Endothelial cell of umbilical vein (primary cell): ENCODE results near the gene STH. TPM values are rescaled to one million over a fixed set of nuclear protein-coding genes. Genes with fewer than 3 reads are reported as not detected.

ENCODE experiments used
- BruUV-seq: library from RNA; stranded (reverse); fragments of 400-500 nt; replicated peaks from 2 replicates; lab custom pipeline; 2021; lab: Mats Ljungman, UMichigan
- CTCF ChIA-PET: fragments of 300-600, 350-600 bp; sonication (Branson Sonifier 250); formaldehyde crosslinking; loops from one replicate; lab custom pipeline; 2021; ENCODE audit warnings: antibody characterized with exemption, inconsistent platforms; lab: Charles Lee
- POLR2A ChIA-PET: fragments of 300-600, 350-600 bp; sonication (Branson Sonifier 250); formaldehyde crosslinking; loops from one replicate; lab custom pipeline; 2021; ENCODE audit warnings: antibody characterized with exemption, inconsistent platforms; lab: Charles Lee
- DNase-seq: peaks from one replicate; pipeline ENCODE4 v3.0.0-alpha.2; 2011; ENCODE audit warnings: low read depth, low spot score
- FAIRE-seq: peaks from 2 replicates; lab custom pipeline; 2011; peaks lifted over from hg19 to GRCh38; lab: Jason Lieb, UNC
- H2AFZ ChIP-seq: 2 replicates; pipeline ENCODE4 v1.6.0; 2012; ENCODE audit warnings: low read depth, low read length, control low read depth, inconsistent platforms
- H3K27ac ChIP-seq: 2 replicates; pipeline ENCODE4 v1.5.1; 2011; ENCODE audit warnings: low read depth, mild to moderate bottlenecking, control low read depth, low read length, moderate library complexity; ENCODE audit not compliant: insufficient read depth
- H3K27me3 ChIP-seq, 2 experiments: 2 replicates each; pipeline versions ENCODE4 v1.6.0 to v1.6.1; 2011; ENCODE audit warnings: low read length in 2 of 2, mixed read lengths in 1 of 2; ENCODE audit not compliant: control insufficient read depth in 2 of 2, insufficient read depth in 2 of 2
- H3K36me3 ChIP-seq, 2 experiments: 2 replicates in 1 of 2; 3 replicates in 1 of 2; pipeline ENCODE4 v1.5.1; 2011; ENCODE audit warnings: low read length in 2 of 2, mild to moderate bottlenecking in 1 of 2, moderate library complexity in 1 of 2; ENCODE audit not compliant: control insufficient read depth in 2 of 2, insufficient read depth in 2 of 2; ENCODE audit errors: extremely low read depth in 1 of 2
- H3K4me1 ChIP-seq: 3 replicates; pipeline ENCODE4 v1.5.1; 2011; ENCODE audit warnings: mild to moderate bottlenecking, low read length; ENCODE audit not compliant: control insufficient read depth, insufficient read depth; ENCODE audit errors: extremely low read depth
- H3K4me2 ChIP-seq: 2 replicates; pipeline ENCODE4 v1.6.1; 2011; ENCODE audit warnings: low read length, control low read depth, mixed read lengths; ENCODE audit not compliant: insufficient read depth
- H3K4me3 ChIP-seq, 3 experiments: fragments of 200-600 bp in 1 of 3; sonication (generic), shearing (Covaris generic) in 1 of 3; replicated peaks in 1 of 3; 2 replicates each; pipeline ENCODE4 v1.5.1; 2011 to 2016; ENCODE audit warnings: control low read depth in 3 of 3, low read length in 3 of 3, mild to moderate bottlenecking in 2 of 3, inconsistent platforms in 1 of 3, low read depth in 1 of 3, moderate library complexity in 1 of 3; ENCODE audit not compliant: insufficient read depth in 1 of 3
- H3K79me2 ChIP-seq: 2 replicates; pipeline ENCODE4 v1.6.0; 2012; ENCODE audit warnings: low read length, inconsistent platforms; ENCODE audit not compliant: control insufficient read depth, insufficient read depth
- H3K9ac ChIP-seq: replicated peaks from 2 replicates; pipeline ENCODE3; 2011; ENCODE audit warnings: low read length, control low read depth; ENCODE audit not compliant: insufficient read depth; ENCODE audit errors: extremely low read depth
- H3K9me1 ChIP-seq: replicated peaks from 3 replicates; pipeline ENCODE4 v1.6.0; 2011; ENCODE audit warnings: mild to moderate bottlenecking, low read length; ENCODE audit not compliant: control insufficient read depth, insufficient read depth; ENCODE audit errors: extremely low read depth
- H3K9me3 ChIP-seq: replicated peaks from 2 replicates; pipeline ENCODE4 v1.5.1; 2012; ENCODE audit warnings: low read length, inconsistent platforms; ENCODE audit not compliant: control insufficient read depth, insufficient read depth
- H4K20me1 ChIP-seq: replicated peaks from 2 replicates; pipeline ENCODE3; 2011; ENCODE audit warnings: mild to moderate bottlenecking, low read length; ENCODE audit not compliant: control insufficient read depth, insufficient read depth; ENCODE audit errors: extremely low read depth
- CTCF ChIP-seq, 2 donors: IDR thresholded peaks; 1 replicate in 1 of 2; 2 replicates in 1 of 2; pipeline ENCODE4 v1.5.1; 2011; ENCODE audit warnings: low read length in 2 of 2, mild to moderate bottlenecking in 2 of 2, moderate library complexity in 2 of 2, control low read depth in 1 of 2, inconsistent platforms in 1 of 2, low read depth in 1 of 2; ENCODE audit not compliant: insufficient read depth in 1 of 2; ENCODE audit errors: extremely low read depth in 1 of 2
- EZH2 ChIP-seq: IDR thresholded peaks from 2 replicates; pipeline ENCODE4 v1.6.1; 2012; ENCODE audit warnings: borderline replicate concordance, low read depth, mild to moderate bottlenecking, moderate library complexity, low read length, inconsistent platforms; ENCODE audit not compliant: severe bottlenecking
- FOS ChIP-seq: IDR thresholded peaks from 2 replicates; pipeline ENCODE4 v1.6.1; 2011; ENCODE audit warnings: mild to moderate bottlenecking, low read length, moderate library complexity, borderline replicate concordance; ENCODE audit not compliant: insufficient read depth
- GATA2 ChIP-seq: IDR thresholded peaks from 2 replicates; pipeline ENCODE4 v1.7.0; 2011; ENCODE audit warnings: low read depth, mild to moderate bottlenecking, moderate library complexity, mixed read lengths, low read length; ENCODE audit not compliant: insufficient read length, insufficient read depth
- JUN ChIP-seq: IDR thresholded peaks from 2 replicates; pipeline ENCODE4 v1.6.1; 2011; ENCODE audit warnings: borderline replicate concordance, low read depth; ENCODE audit not compliant: insufficient read length, insufficient read depth
- MYC ChIP-seq: IDR thresholded peaks from one replicate; pipeline ENCODE4 v1.6.1; 2011; ENCODE audit warnings: mild to moderate bottlenecking, low read depth, low read length
- POLR2AphosphoS5 ChIP-seq: IDR thresholded peaks from 2 replicates; pipeline ENCODE4 v1.6.1; 2012; ENCODE audit warnings: low read depth, mild to moderate bottlenecking, control low read depth, low read length, moderate library complexity; ENCODE audit not compliant: insufficient read depth
- dilution Hi-C: fragments of 300-500 bp; cut with MboI; formaldehyde crosslinking; loops from one replicate; pipeline ENCODE4 v1.15.0; 2019; ENCODE audit warnings: low sequenced_read_pairs; ENCODE audit not compliant: extremely low pct_ligation_motif_present
- intact Hi-C: fragments of 100-400 bp; cut with micrococcal nuclease; formaldehyde crosslinking; loops from one replicate; pipeline ENCODE4 v1.10.0; 2022
- polyA plus RNA-seq, 4 experiments: library from polyadenylated mRNA; depleted of rRNA in 3 of 4; stranded (reverse) in 3 of 4; unstranded in 1 of 4; fragments of >200 nt; gene quantifications; 2 replicates each; pipeline versions ENCODE4 v1.2.1 to v1.2.3, GENCODE V29; 2011 to 2012; ENCODE audit warnings: missing spikeins in 1 of 4
- total RNA-seq: library from RNA; stranded (reverse); gene quantifications from 2 replicates; pipeline ENCODE4 v1.2.3, GENCODE V29; 2021

STH gene
- total and polyA plus RNA-seq, 2 donors (not counting 3 experiments of a cell fraction or from before 2014, with no cell fraction given), result not detected

GRCh38 chr17:46029627-46030026 is 30.6 kb downstream of the STH start:
- H3K36me3 ChIP-seq, result peaks cover 25 to 43% of the 10 kb centered on the region in 2 experiments
- H3K4me3 ChIP-seq, result no peak overlapping the region
- H3K9ac ChIP-seq, result no peak overlapping the region
- H3K4me1 ChIP-seq, result no peaks in the 10 kb centered on the region
- ChIA-PET POLR2A (no interaction called here), CTCF (interaction anchor here (0.6 to 3.1 kb wide), 4 partner anchors 10 to 183 kb away, joined by 3 to 14 read pairs (median 3); no protein-coding TSS in a partner anchor)
- BruUV-seq, result no TSS peak
- H3K27me3 ChIP-seq, result no peaks in the 10 kb centered on the region
- DNase-seq, result no peak
- no peak overlapping the region for H3K27ac ChIP-seq
- no peaks in the 10 kb centered on the region for H4K20me1 ChIP-seq
- H3K9me1 ChIP-seq, result no peaks in the 10 kb centered on the region
- intact Hi-C loops (no loop called here), dilution Hi-C loops (no loop called here)
- FAIRE-seq, result no peak
- H3K9me3 ChIP-seq, result no peaks in the 10 kb centered on the region
- TF ChIP-seq EZH2, result no peak
- no peak for TF ChIP-seq GATA2
- no peak for TF ChIP-seq MYC
- TF ChIP-seq JUN, result no peak
- no peak for TF ChIP-seq FOS
- TF ChIP-seq CTCF (IDR thresholded peaks at IDR 0.05; ENCODE audit: extremely low read depth in 1 of 2, insufficient read depth in 1 of 2, low read depth in 1 of 2, low read length in 2 of 2), result no peak
- no peak for TF ChIP-seq POLR2AphosphoS5
- no peak overlapping the region for H3K4me2 ChIP-seq
- no peak overlapping the region for H2AFZ ChIP-seq
- no peaks in the 10 kb centered on the region for H3K79me2 ChIP-seq
